ENCODE results near the gene DGKI. TPM values are rescaled to one million over a fixed set of nuclear protein-coding genes. Genes with fewer than 3 reads are reported as not detected.

Gene DGKI
- total RNA-seq, 4 donors from 2014 or later, result 0.66 to 2.9 (median 1.7) TPM

- no peaks in the 10 kb centered on the region for H3K36me3 ChIP-seq
- DNase-seq (ENCODE audit: extremely low spot score), result no peak
- TF ChIP-seq POLR2A (IDR thresholded peaks at IDR 0.05; ENCODE audit: low read depth) (no peak), CTCF (IDR thresholded peaks at IDR 0.05) (no peak), POLR2AphosphoS5 (IDR thresholded peaks at IDR 0.05) (no peak), EP300 (IDR thresholded peaks at IDR 0.05) (no peak)
- H3K27me3 ChIP-seq, result no peaks in the 10 kb centered on the region
- H3K4me3 ChIP-seq, result no peak overlapping the region
- no peaks in the 10 kb centered on the region for H3K9me3 ChIP-seq
- no peak overlapping the region for H3K27ac ChIP-seq (replicated peaks in 1 of 4)
- 73% methylated on average over 4 of the region's 4 CpGs for WGBS
- intact Hi-C loops (cut with DNase I), result no loop called here
- no peaks in the 10 kb centered on the region for H3K4me1 ChIP-seq
Observed at GRCh38 chr7:137789215-137789882, 57.4 kb downstream of the DGKI start.

- no peak overlapping the region for H3K27ac ChIP-seq (replicated peaks in 1 of 4)
- no peaks in the 10 kb centered on the region for H3K4me1 ChIP-seq
- H3K9me3 ChIP-seq, result no peaks in the 10 kb centered on the region
- no peak overlapping the region for H3K4me3 ChIP-seq
- no peaks in the 10 kb centered on the region for H3K36me3 ChIP-seq
- DNase-seq (ENCODE audit: extremely low spot score), result no peak
- no peaks in the 10 kb centered on the region for H3K27me3 ChIP-seq
- WGBS, result 84% methylated on average over 3 of the region's 3 CpGs
- no peak for TF ChIP-seq CTCF (IDR thresholded peaks at IDR 0.05)
- no peak for TF ChIP-seq POLR2AphosphoS5 (IDR thresholded peaks at IDR 0.05)
- TF ChIP-seq EP300 (IDR thresholded peaks at IDR 0.05), result no peak
- TF ChIP-seq POLR2A (IDR thresholded peaks at IDR 0.05; ENCODE audit: low read depth), result no peak
- intact Hi-C loops (cut with DNase I), result no loop called here
Observed at GRCh38 chr7:137787301-137787976, 59.3 kb downstream of the DGKI start.

GRCh38 chr7:137778511-137778910 lies 68.3 kb downstream of the DGKI start:
- TF ChIP-seq POLR2AphosphoS5 (IDR thresholded peaks at IDR 0.05), result no peak
- no peak for TF ChIP-seq POLR2A (IDR thresholded peaks at IDR 0.05; ENCODE audit: low read depth)
- TF ChIP-seq CTCF (IDR thresholded peaks at IDR 0.05), result no peak
- TF ChIP-seq EP300 (IDR thresholded peaks at IDR 0.05), result no peak
- Histone ChIP-seq H3K4me3 (no peak overlapping the region), H3K4me1 (no peaks in the 10 kb centered on the region), H3K27ac (replicated peaks in 1 of 4) (no peak overlapping the region), H3K9me3 (no peaks in the 10 kb centered on the region), H3K27me3 (no peaks in the 10 kb centered on the region), H3K36me3 (no peaks in the 10 kb centered on the region)
- intact Hi-C loops (cut with DNase I), result no loop called here
- no peak for DNase-seq (ENCODE audit: extremely low spot score)

GRCh38 chr7:137774793-137775201 lies 72.0 kb downstream of the DGKI start:
- no peak overlapping the region for H3K27ac ChIP-seq (replicated peaks in 1 of 4)
- peaks cover 0 to 7% (median 0%) of the 10 kb centered on the region in 4 donors for H3K4me1 ChIP-seq
- 63% methylated on average over 4 of the region's 4 CpGs for WGBS
- H3K9me3 ChIP-seq, result no peaks in the 10 kb centered on the region
- no peak for DNase-seq (ENCODE audit: extremely low spot score)
- no peaks in the 10 kb centered on the region for H3K36me3 ChIP-seq
- TF ChIP-seq POLR2A (IDR thresholded peaks at IDR 0.05; ENCODE audit: low read depth) (no peak), CTCF (IDR thresholded peaks at IDR 0.05) (no peak), EP300 (IDR thresholded peaks at IDR 0.05) (no peak), POLR2AphosphoS5 (IDR thresholded peaks at IDR 0.05) (no peak)
- no peak overlapping the region for H3K4me3 ChIP-seq
- no peaks in the 10 kb centered on the region for H3K27me3 ChIP-seq
- intact Hi-C loops (cut with DNase I), result no loop called here
